BJ (cell line): ENCODE data around the gene JAG2. TPM values are rescaled to one million over a fixed set of nuclear protein-coding genes. Genes with fewer than 3 reads are reported as not detected.

Experiments used
- CTCF ChIA-PET: fragments of 350-600 bp; formaldehyde crosslinking; extraction: SDS; loops from one replicate; lab custom pipeline; 2021; ENCODE audit warnings: antibody characterized with exemption, inconsistent platforms; lab: Yijun Ruan, JAX
- POLR2A ChIA-PET: fragments of 300-600 bp; sonication (Branson Sonifier 250); formaldehyde crosslinking; extraction: SDS; loops from one replicate; lab custom pipeline; 2021; ENCODE audit warnings: antibody characterized with exemption; lab: Charles Lee
- DNase-seq: peaks from one replicate; pipeline ENCODE4 v3.0.0-alpha.2; 2011; ENCODE audit warnings: low read depth
- H3K27me3 ChIP-seq: 2 replicates; pipeline ENCODE4 v1.6.0; 2011; ENCODE audit warnings: low read length; ENCODE audit not compliant: control insufficient read depth, insufficient read depth
- H3K36me3 ChIP-seq: 2 replicates; pipeline ENCODE4 v1.5.1; 2011; ENCODE audit warnings: low read length; ENCODE audit not compliant: control insufficient read depth, insufficient read depth
- H3K4me3 ChIP-seq: 2 replicates; pipeline ENCODE4 v1.5.1; 2011; ENCODE audit warnings: low read depth, mild to moderate bottlenecking, control low read depth, low read length
- polyA plus RNA-seq: library from polyadenylated mRNA; depleted of rRNA; stranded (reverse); fragments of >200 nt; gene quantifications from 2 replicates; pipeline ENCODE4 v1.2.3, GENCODE V29; 2011; rRNA removed
- small RNA-seq: library from RNA; depleted of rRNA; stranded (forward); fragments of <200 nt; gene quantifications from one replicate; pipeline ENCODE3, GENCODE V24; 2012; ENCODE audit warnings: low replicate concordance, low read depth; ENCODE audit not compliant: insufficient read length
- TF ChIP-seq, protein P1 (sequence below): IDR thresholded peaks from 2 replicates; pipeline ENCODE4 v1.5.1; 2011; ENCODE audit warnings: low read depth, mild to moderate bottlenecking, control low read depth, inconsistent platforms, low read length, moderate library complexity; ENCODE audit not compliant: insufficient read depth

The JAG2 gene
- polyA plus RNA-seq, 1 experiment, result 0.23 TPM

GRCh38 chr14:105091517-105092170 lies 76.9 kb downstream of the JAG2 start:
- no peak overlapping the region; the same call in none of the 2 replicates for H3K4me3 ChIP-seq
- no peak for DNase-seq
- TF ChIP-seq, protein P1, sequence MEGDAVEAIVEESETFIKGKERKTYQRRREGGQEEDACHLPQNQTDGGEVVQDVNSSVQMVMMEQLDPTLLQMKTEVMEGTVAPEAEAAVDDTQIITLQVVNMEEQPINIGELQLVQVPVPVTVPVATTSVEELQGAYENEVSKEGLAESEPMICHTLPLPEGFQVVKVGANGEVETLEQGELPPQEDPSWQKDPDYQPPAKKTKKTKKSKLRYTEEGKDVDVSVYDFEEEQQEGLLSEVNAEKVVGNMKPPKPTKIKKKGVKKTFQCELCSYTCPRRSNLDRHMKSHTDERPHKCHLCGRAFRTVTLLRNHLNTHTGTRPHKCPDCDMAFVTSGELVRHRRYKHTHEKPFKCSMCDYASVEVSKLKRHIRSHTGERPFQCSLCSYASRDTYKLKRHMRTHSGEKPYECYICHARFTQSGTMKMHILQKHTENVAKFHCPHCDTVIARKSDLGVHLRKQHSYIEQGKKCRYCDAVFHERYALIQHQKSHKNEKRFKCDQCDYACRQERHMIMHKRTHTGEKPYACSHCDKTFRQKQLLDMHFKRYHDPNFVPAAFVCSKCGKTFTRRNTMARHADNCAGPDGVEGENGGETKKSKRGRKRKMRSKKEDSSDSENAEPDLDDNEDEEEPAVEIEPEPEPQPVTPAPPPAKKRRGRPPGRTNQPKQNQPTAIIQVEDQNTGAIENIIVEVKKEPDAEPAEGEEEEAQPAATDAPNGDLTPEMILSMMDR, result no peak
- ChIA-PET CTCF (interaction anchor here (0.9 to 2.3 kb wide), 7 partner anchors 10 to 260 kb away, joined by 3 to 12 read pairs (median 4); no protein-coding TSS in a partner anchor), POLR2A (interaction anchor here (0.5 to 0.7 kb wide), 3 partner anchors 14 to 380 kb away, joined by 3 to 7 read pairs (median 5); no protein-coding TSS in a partner anchor)
- no peaks in the 10 kb centered on the region for H3K27me3 ChIP-seq
- no peaks in the 10 kb centered on the region for H3K36me3 ChIP-seq

DNA sequence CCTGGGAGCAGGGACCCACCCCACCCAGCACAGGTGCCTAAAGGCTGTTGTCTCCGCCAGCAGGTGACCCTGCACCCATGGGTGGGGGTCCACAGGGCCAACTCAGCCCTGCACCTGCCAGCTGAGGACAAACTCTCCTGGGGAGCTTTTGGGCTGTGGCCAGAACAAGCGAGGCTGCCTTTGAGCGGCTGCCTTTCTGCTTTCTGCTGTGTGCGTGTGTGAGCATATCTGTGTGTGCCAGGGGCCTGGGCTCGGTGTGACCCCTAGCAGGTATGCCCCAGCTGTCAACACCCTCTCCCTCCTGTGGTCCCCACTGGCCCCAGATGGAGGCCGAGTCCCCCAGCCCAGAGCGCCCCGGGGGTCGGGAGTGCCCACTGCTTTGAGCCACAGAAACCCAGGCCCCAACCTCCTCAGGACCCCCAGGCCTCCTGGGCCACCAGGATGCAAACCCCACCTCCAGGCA lies 77.5 kb downstream of the JAG2 start:
- ChIA-PET POLR2A (no interaction called here), CTCF (interaction anchor here (0.9 to 2.3 kb wide), 15 partner anchors 9 to 261 kb away, joined by 3 to 12 read pairs (median 4); partner anchors contain the start of gene GPR132)
- Histone ChIP-seq H3K4me3 (no peak overlapping the region), H3K36me3 (no peaks in the 10 kb centered on the region), H3K27me3 (no peaks in the 10 kb centered on the region)
- DNase-seq, result no peak
- TF ChIP-seq, protein P1, result no peak

Small RNA genes lying within 50 kb of the gene (small RNA-seq; reads per million reads assigned to genes)
- gene AL512356.2 (not detected), gene MIR6765 (not detected)

Other genes starting within 250 kb of the JAG2 start
- 0.02 and 0.05 TPM in 2 replicates for gene PLD4, start 243.9 kb downstream of the JAG2 start, polyA plus RNA-seq
- 6.5 and 6.6 TPM in 2 replicates for gene AHNAK2, start 190.4 kb downstream of the JAG2 start, polyA plus RNA-seq
- 4.5 and 5.9 TPM in 2 replicates for gene CLBA1, start 183.0 kb downstream of the JAG2 start, polyA plus RNA-seq
- gene CDCA4, start 147.7 kb downstream of the JAG2 start, polyA plus RNA-seq, result 13.3 and 16.6 TPM in 2 replicates
- 0.06 and 0.13 TPM in 2 replicates for gene GPR132, start 103.3 kb downstream of the JAG2 start, polyA plus RNA-seq
- gene NUDT14, start 12.5 kb upstream of the JAG2 start, polyA plus RNA-seq, result 6.5 and 10.9 TPM in 2 replicates
- gene BTBD6, start 79.8 kb upstream of the JAG2 start, polyA plus RNA-seq, result 32.6 and 41.9 TPM in 2 replicates
- gene BRF1, start 132.2 kb upstream of the JAG2 start, polyA plus RNA-seq, result 5.8 and 8.2 TPM in 2 replicates
- 13.4 and 21.4 TPM in 2 replicates for gene PACS2, start 146.0 kb upstream of the JAG2 start, polyA plus RNA-seq
- 0.17 and 0.22 TPM in 2 replicates for gene TEX22, start 229.8 kb upstream of the JAG2 start, polyA plus RNA-seq